Fibroblast of lung (primary cell): ENCODE measurements around the gene ZSCAN16. TPM values are rescaled to one million over a fixed set of nuclear protein-coding genes. Genes with fewer than 3 reads are reported as not detected.
A peak's percentile ranks its signal among the peaks of the same experiment; 100 is the strongest.

ENCODE experiments used
- DNase-seq, 2 donors: peaks; one replicate each; pipeline versions ENCODE4 v3.0.0 to v3.0.0-alpha.2; 2010; ENCODE audit warnings: low read depth in 2 of 2
- H2AFZ ChIP-seq: 2 replicates; pipeline ENCODE4 v1.5.1; 2012; ENCODE audit warnings: low read length, control low read depth, inconsistent platforms
- H3K27ac ChIP-seq: 2 replicates; pipeline ENCODE4 v1.5.1; 2011; ENCODE audit warnings: low read length, control low read depth; ENCODE audit not compliant: insufficient read depth
- H3K27me3 ChIP-seq: 2 replicates; pipeline ENCODE4 v1.5.1; 2011; ENCODE audit warnings: mild to moderate bottlenecking, low read length; ENCODE audit not compliant: control insufficient read depth, insufficient read depth
- H3K36me3 ChIP-seq: 2 replicates; pipeline ENCODE4 v1.5.1; 2011; ENCODE audit warnings: low read length; ENCODE audit not compliant: control insufficient read depth, insufficient read depth
- H3K4me1 ChIP-seq: 2 replicates; pipeline ENCODE4 v1.5.1; 2011; ENCODE audit warnings: low read length; ENCODE audit not compliant: control insufficient read depth, insufficient read depth; ENCODE audit errors: extremely low read depth
- H3K4me2 ChIP-seq: 2 replicates; pipeline ENCODE4 v1.5.1; 2011; ENCODE audit warnings: low read length, control low read depth; ENCODE audit not compliant: insufficient read depth; ENCODE audit errors: extremely low read depth
- H3K4me3 ChIP-seq, 4 experiments: fragments of 200-600 bp in 1 of 4; sonication (generic) in 1 of 4; replicated peaks in 1 of 4; 2 replicates each; pipeline ENCODE4 v1.5.1; 2011 to 2016; ENCODE audit warnings: low read length in 4 of 4, low read depth in 3 of 4, mild to moderate bottlenecking in 3 of 4, control low read depth in 2 of 4, inconsistent platforms in 1 of 4, mixed read lengths in 1 of 4; ENCODE audit not compliant: insufficient read depth in 1 of 4; ENCODE audit errors: control extremely low read depth in 1 of 4
- H3K79me2 ChIP-seq: 2 replicates; pipeline ENCODE4 v1.5.1; 2012; ENCODE audit warnings: mild to moderate bottlenecking, low read length, inconsistent platforms; ENCODE audit not compliant: control insufficient read depth, insufficient read depth
- H3K9ac ChIP-seq: 2 replicates; pipeline ENCODE4 v1.5.1; 2011; ENCODE audit warnings: mild to moderate bottlenecking, low read length, control low read depth; ENCODE audit not compliant: insufficient read depth
- H3K9me3 ChIP-seq: 2 replicates; pipeline ENCODE4 v1.5.1; 2012; ENCODE audit warnings: low read depth, low read length; ENCODE audit not compliant: control insufficient read depth, insufficient read depth
- H4K20me1 ChIP-seq: 2 replicates; pipeline ENCODE4 v1.5.1; 2011; ENCODE audit warnings: low read length; ENCODE audit not compliant: control insufficient read depth, insufficient read depth; ENCODE audit errors: extremely low read depth
- CTCF ChIP-seq, 2 donors: IDR thresholded peaks in 1 of 2; conservative IDR thresholded peaks in 1 of 2; 1 replicate in 1 of 2; 2 replicates in 1 of 2; pipeline ENCODE4 v1.5.1; 2011 to 2012; ENCODE audit warnings: low read length in 2 of 2, control low read depth in 1 of 2, inconsistent platforms in 1 of 2, low read depth in 1 of 2, mild to moderate bottlenecking in 1 of 2
- EZH2 ChIP-seq: IDR thresholded peaks from 2 replicates; pipeline ENCODE4 v1.5.1; 2012; ENCODE audit warnings: low read length, control low read depth, mild to moderate bottlenecking; ENCODE audit errors: missing control alignments
- polyA plus RNA-seq, 2 donors: library from polyadenylated mRNA; depleted of rRNA in 1 of 2; stranded (reverse) in 1 of 2; unstranded in 1 of 2; fragments of >200 nt; gene quantifications; 2 replicates each; pipeline ENCODE4 v1.2.1, GENCODE V29; 2011 to 2012; ENCODE audit warnings: missing spikeins in 1 of 2
- total RNA-seq: library from RNA; depleted of rRNA; stranded (reverse); fragments of >200 nt; gene quantifications from 2 replicates; pipeline ENCODE4 v1.2.1, GENCODE V29; 2014

ZSCAN16 gene
- total and polyA plus RNA-seq, 2 donors (not counting 1 experiment from before 2014, with no cell fraction given) = 2.0 to 6.6 TPM

DNA sequence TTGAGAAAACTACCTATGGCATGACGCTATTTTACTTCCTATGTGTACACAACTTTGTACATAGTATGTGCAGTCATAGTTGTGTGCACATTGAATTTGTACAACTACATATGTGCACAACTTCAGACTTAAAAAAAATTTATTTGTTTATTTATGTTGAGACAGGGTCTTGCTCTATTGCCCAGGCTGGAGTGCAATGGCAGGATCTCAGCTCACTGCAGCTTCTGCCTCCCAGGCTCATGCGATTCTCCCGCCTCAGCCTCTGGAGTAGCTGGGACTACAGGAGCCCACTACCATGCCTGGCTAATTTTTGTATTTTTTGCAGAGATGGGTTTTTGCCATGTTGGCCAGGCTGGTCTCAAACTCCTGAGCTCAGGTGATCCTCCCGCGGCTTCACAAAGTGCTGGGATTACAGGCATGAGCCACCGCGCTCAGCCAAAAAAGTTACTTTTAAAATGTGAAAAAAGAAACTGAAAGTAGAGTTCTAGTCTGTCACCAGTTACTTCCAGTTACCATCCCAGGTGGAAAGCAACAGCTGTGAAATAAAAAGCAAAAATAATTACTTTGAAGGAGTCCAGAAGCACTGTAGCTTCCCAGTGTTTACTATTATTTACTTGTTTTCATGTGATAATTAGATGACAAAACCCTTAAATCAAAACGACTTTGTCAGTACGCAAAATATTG, 15.6 kb downstream of the ZSCAN16 start:
- H3K9me3 ChIP-seq = no peaks in the 10 kb centered on the region
- peak overlapping the region; percentile 29 for H2AFZ ChIP-seq
- no peak overlapping the region for H3K9ac ChIP-seq
- peaks cover 4% of the 10 kb centered on the region for H3K4me1 ChIP-seq
- H3K27me3 ChIP-seq = no peaks in the 10 kb centered on the region
- no peaks in the 10 kb centered on the region for H3K36me3 ChIP-seq
- H3K4me2 ChIP-seq = peak overlapping the region; percentile 50
- peak overlapping the region in 1 of 4 experiments; percentile 4 for H3K4me3 ChIP-seq
- DNase-seq = no peak
- H3K27ac ChIP-seq = no peak overlapping the region
- H3K79me2 ChIP-seq = peaks cover 41% of the 10 kb centered on the region
- TF ChIP-seq CTCF (conservative IDR thresholded peaks at IDR 0.05 in 1 of 2, IDR thresholded peaks at IDR 0.05 in 1 of 2; ENCODE audit: low read depth in 1 of 2, low read length in 2 of 2) (no peak), EZH2 (no peak)
- H4K20me1 ChIP-seq = no peaks in the 10 kb centered on the region

DNA sequence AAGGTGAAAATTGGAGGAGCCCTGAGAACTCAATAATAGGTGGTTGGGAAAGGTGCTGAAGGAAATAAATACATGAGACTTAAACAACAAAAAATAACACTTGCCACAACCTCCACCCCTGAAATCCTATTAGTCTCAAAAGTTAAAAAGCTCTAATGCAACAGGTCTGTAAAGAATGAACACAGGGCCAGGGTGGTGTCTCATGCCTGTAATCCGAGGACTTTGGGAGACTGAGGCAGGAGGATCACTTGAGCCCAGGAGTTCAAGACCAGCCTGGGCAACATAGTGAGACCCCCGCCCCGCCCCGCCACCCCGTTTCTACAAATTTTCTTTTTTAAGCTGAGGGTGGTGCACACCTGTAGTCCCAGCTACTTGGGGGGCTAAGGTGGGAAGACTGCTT, 16.2 kb downstream of the ZSCAN16 start:
- Histone ChIP-seq H2AFZ (peak overlapping the region; percentile 29), H3K4me1 (peaks cover 4% of the 10 kb centered on the region), H4K20me1 (no peaks in the 10 kb centered on the region), H3K4me3 (no peak overlapping the region), H3K9ac (no peak overlapping the region), H3K79me2 (peaks cover 38% of the 10 kb centered on the region), H3K36me3 (no peaks in the 10 kb centered on the region), H3K4me2 (peak overlapping the region; percentile 50), H3K9me3 (no peaks in the 10 kb centered on the region), H3K27me3 (no peaks in the 10 kb centered on the region), H3K27ac (no peak overlapping the region)
- TF ChIP-seq EZH2 (no peak), CTCF (conservative IDR thresholded peaks at IDR 0.05 in 1 of 2, IDR thresholded peaks at IDR 0.05 in 1 of 2; ENCODE audit: low read depth in 1 of 2, low read length in 2 of 2) (no peak)
- no peak for DNase-seq

- peak within 1 kb of the TSS; percentile 87 for H3K9ac ChIP-seq
- TF ChIP-seq EZH2 (no peak), CTCF (conservative IDR thresholded peaks at IDR 0.05 in 1 of 2, IDR thresholded peaks at IDR 0.05 in 1 of 2; ENCODE audit: low read depth in 1 of 2, low read length in 2 of 2) (no peak)
- peaks cover 4% of the 10 kb centered on the region for H3K4me1 ChIP-seq
- H4K20me1 ChIP-seq = no peaks in the 10 kb centered on the region
- H3K4me2 ChIP-seq = peak within 1 kb of the TSS; percentile 73
- peaks cover 1% of the 10 kb centered on the region for H3K36me3 ChIP-seq
- peaks cover 32% of the 10 kb centered on the region for H3K79me2 ChIP-seq
- H3K9me3 ChIP-seq = no peaks in the 10 kb centered on the region
- H3K4me3 ChIP-seq = peak within 1 kb of the TSS; percentile 66 to 95 (median 88)
- H2AFZ ChIP-seq = peak within 1 kb of the TSS; percentile 100
- peak within 1 kb of the TSS; percentile 79 for H3K27ac ChIP-seq
- no peaks in the 10 kb centered on the region for H3K27me3 ChIP-seq
- DNase-seq = peak; percentile 89 to 91
These were observed 17.3 kb downstream of the ZSCAN16 start, which contains the start of gene ZKSCAN8 for GRCh38 chr6:28141500-28142329. TSS of gene ZKSCAN8 (plus strand) at chr6:28141883. CDS start at chr6:28148408, 6,525 bp downstream.
